Glomerular visceral epithelial cell (primary cell): ENCODE data around the gene SLC44A5.

Source experiments
- DNase-seq: peaks from one replicate; pipeline ENCODE4 v3.0.0-alpha.2; 2016; ENCODE audit errors: extremely low spot score

The SLC44A5 gene

GRCh38 chr1:75174031-75174760 lies 436.7 kb downstream of the SLC44A5 start:
- no peak for DNase-seq

GRCh38 chr1:75172556-75172955 lies 438.4 kb downstream of the SLC44A5 start:
- no peak for DNase-seq

- no peak for DNase-seq
These were observed 439.0 kb downstream of the SLC44A5 start for GRCh38 chr1:75171876-75172275.

- DNase-seq, result no peak
These were observed 439.9 kb downstream of the SLC44A5 start for GRCh38 chr1:75170981-75171380.

- no peak for DNase-seq
These were observed 440.9 kb downstream of the SLC44A5 start for GRCh38 chr1:75170011-75170410.

- no peak for DNase-seq
These were observed 444.1 kb downstream of the SLC44A5 start for GRCh38 chr1:75166821-75167220.

GRCh38 chr1:75165264-75165663 lies 445.6 kb downstream of the SLC44A5 start:
- no peak for DNase-seq

- DNase-seq, result no peak
These were observed 451.8 kb downstream of the SLC44A5 start for GRCh38 chr1:75159154-75159553.
